ENCODE measurements around the gene CFAP300.

DNA sequence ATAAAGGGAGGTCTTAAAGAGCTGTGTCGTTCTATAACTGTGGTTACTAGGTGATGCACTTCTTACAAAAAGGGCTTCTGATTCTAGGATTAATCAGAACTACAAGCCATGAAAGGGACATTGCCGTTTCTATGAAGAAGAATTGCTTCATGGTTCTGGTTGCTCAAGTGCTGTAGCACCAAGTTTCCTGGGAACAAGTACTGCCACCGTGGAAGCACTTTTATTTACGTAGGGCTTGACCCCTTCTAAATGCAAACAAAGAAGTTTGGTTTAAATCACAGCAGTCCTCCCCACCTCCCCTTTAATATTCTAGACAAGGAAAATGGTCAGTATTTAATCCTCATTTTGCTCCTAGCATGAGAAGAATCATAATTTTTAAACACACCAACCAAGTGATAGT lies 72.8 kb downstream of the CFAP300 start:
- TF ChIP-seq POLR2AphosphoS5 (IDR thresholded peaks at IDR 0.05; ENCODE audit: low read depth, low read length) (no peak), TAF1 (IDR thresholded peaks at IDR 0.05; ENCODE audit: borderline replicate concordance, insufficient read depth, low read length) (no peak), SIN3A (IDR thresholded peaks at IDR 0.05; ENCODE audit: borderline replicate concordance, insufficient read depth, low read length) (no peak)
- TF ChIP-seq, protein P1, sequence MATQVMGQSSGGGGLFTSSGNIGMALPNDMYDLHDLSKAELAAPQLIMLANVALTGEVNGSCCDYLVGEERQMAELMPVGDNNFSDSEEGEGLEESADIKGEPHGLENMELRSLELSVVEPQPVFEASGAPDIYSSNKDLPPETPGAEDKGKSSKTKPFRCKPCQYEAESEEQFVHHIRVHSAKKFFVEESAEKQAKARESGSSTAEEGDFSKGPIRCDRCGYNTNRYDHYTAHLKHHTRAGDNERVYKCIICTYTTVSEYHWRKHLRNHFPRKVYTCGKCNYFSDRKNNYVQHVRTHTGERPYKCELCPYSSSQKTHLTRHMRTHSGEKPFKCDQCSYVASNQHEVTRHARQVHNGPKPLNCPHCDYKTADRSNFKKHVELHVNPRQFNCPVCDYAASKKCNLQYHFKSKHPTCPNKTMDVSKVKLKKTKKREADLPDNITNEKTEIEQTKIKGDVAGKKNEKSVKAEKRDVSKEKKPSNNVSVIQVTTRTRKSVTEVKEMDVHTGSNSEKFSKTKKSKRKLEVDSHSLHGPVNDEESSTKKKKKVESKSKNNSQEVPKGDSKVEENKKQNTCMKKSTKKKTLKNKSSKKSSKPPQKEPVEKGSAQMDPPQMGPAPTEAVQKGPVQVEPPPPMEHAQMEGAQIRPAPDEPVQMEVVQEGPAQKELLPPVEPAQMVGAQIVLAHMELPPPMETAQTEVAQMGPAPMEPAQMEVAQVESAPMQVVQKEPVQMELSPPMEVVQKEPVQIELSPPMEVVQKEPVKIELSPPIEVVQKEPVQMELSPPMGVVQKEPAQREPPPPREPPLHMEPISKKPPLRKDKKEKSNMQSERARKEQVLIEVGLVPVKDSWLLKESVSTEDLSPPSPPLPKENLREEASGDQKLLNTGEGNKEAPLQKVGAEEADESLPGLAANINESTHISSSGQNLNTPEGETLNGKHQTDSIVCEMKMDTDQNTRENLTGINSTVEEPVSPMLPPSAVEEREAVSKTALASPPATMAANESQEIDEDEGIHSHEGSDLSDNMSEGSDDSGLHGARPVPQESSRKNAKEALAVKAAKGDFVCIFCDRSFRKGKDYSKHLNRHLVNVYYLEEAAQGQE (IDR thresholded peaks at IDR 0.05; ENCODE audit: insufficient read depth in 1 of 2, low read depth in 2 of 2, low read length in 2 of 2): no peak
